SU-DHL-6 (cell line): ENCODE measurements around the gene ETS1.

Source experiments
- H2AFZ ChIP-seq: fragments of 200-600 bp; sonication (generic); 2 replicates; pipeline ENCODE4 v1.6.1; 2014; ENCODE audit warnings: low read depth, mild to moderate bottlenecking, moderate library complexity, mixed read lengths, antibody characterized with exemption, low read length; ENCODE audit not compliant: severe bottlenecking
- H3F3A ChIP-seq: fragments of 200-600 bp; shearing (Covaris generic); 2 replicates; pipeline ENCODE4 v1.6.0; 2016; ENCODE audit warnings: antibody characterized with exemption, mild to moderate bottlenecking; ENCODE audit not compliant: insufficient read depth
- H3K27ac ChIP-seq: fragments of 200-600 bp; sonication (generic); 2 replicates; pipeline ENCODE4 v1.5.1; 2016; ENCODE audit warnings: low read depth, mild to moderate bottlenecking, low read length, moderate library complexity, mixed read lengths
- H3K27me3 ChIP-seq: fragments of 200-600 bp; sonication (generic), shearing (Covaris generic); 2 replicates; pipeline ENCODE4 v1.6.0; 2014; ENCODE audit warnings: mild to moderate bottlenecking, low read length
- H3K36me3 ChIP-seq: fragments of 200-600 bp; sonication (generic); 2 replicates; pipeline ENCODE4 v1.6.1; 2014; ENCODE audit warnings: mild to moderate bottlenecking, low read length, mixed read lengths
- H3K4me2 ChIP-seq: fragments of 300-600, 200-600 bp; shearing (Covaris generic), sonication (generic); 2 replicates; pipeline ENCODE4 v1.6.0; 2014; ENCODE audit warnings: low read length, low read depth, mild to moderate bottlenecking; ENCODE audit not compliant: poor library complexity, severe bottlenecking
- H3K4me3 ChIP-seq: fragments of 200-600 bp; sonication (generic); 2 replicates; pipeline ENCODE4 v1.5.1; 2014; ENCODE audit warnings: antibody characterized with exemption, low read length, mild to moderate bottlenecking, mixed read lengths; ENCODE audit not compliant: insufficient read depth, poor library complexity, severe bottlenecking
- H3K79me2 ChIP-seq: fragments of 200-600 bp; sonication (generic); 2 replicates; pipeline ENCODE4 v1.6.1; 2014; ENCODE audit warnings: mild to moderate bottlenecking, low read length, moderate library complexity; ENCODE audit not compliant: insufficient read depth
- H3K9ac ChIP-seq: fragments of 200-600 bp; sonication (generic); 2 replicates; pipeline ENCODE4 v1.7.0; 2014; ENCODE audit warnings: mild to moderate bottlenecking, low read length
- H3K9me2 ChIP-seq: fragments of 200-600 bp; sonication (generic); replicated peaks from 2 replicates; pipeline ENCODE4 v1.6.1; 2014; ENCODE audit warnings: low read length; ENCODE audit not compliant: insufficient read depth
- H3K9me3 ChIP-seq: fragments of 200-600 bp; sonication (generic); 2 replicates; pipeline ENCODE4 v1.6.1; 2014; ENCODE audit warnings: low read length, mixed read lengths; ENCODE audit not compliant: insufficient read depth
- H4K20me1 ChIP-seq: fragments of 200-600 bp; sonication (generic); 2 replicates; pipeline ENCODE4 v1.6.1; 2014; ENCODE audit warnings: low read depth, mild to moderate bottlenecking, antibody characterized with exemption, low read length, moderate library complexity, mixed read lengths
- EZH2phosphoT487 ChIP-seq: fragments of 200-600 bp; sonication (generic), shearing (Covaris generic); conservative IDR thresholded peaks from 2 replicates; pipeline ENCODE4 v1.6.1; 2018; ENCODE audit warnings: mild to moderate bottlenecking, antibody characterized with exemption, low read length, moderate library complexity, mixed read lengths
- TF ChIP-seq, protein P1 (sequence below): fragments of 200-600 bp; sonication (generic); IDR thresholded peaks from one replicate; pipeline ENCODE4 v1.5.1; 2017; ENCODE audit warnings: antibody characterized with exemption, mild to moderate bottlenecking, low read length, moderate library complexity; ENCODE audit not compliant: insufficient read depth, poor library complexity, severe bottlenecking

Gene ETS1

DNA sequence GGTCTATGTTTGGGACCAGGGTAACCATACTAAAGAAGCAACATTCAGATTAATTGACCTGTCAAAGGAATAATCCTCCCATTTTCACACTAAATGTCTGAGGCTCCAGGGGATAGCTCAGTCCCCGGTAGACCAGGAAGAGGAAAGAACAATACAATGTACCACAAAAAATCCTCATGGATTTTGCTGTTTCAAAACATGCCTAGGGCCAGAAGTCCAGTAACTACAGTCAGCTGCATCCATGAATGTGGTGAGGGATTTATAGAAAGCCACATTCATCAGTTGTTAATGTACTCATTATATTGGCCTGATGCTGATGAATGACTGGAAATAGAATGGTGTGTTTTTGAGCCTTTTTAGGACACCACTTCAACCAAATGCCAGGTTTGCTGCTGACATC, 6.9 kb upstream of the ETS1 start:
- Histone ChIP-seq H3K27me3 (no peaks in the 10 kb centered on the region), H3K9ac (no peak overlapping the region), H3K4me3 (no peak overlapping the region), H4K20me1 (no peaks in the 10 kb centered on the region), H3K27ac (no peak overlapping the region), H3K9me2 (no peaks in the 10 kb centered on the region), H2AFZ (no peak overlapping the region), H3F3A (no peaks in the 10 kb centered on the region; the same call in 1 of the 2 replicates), H3K79me2 (no peaks in the 10 kb centered on the region), H3K4me2 (no peak overlapping the region), H3K36me3 (no peaks in the 10 kb centered on the region), H3K9me3 (no peaks in the 10 kb centered on the region)
- TF ChIP-seq, protein P1, sequence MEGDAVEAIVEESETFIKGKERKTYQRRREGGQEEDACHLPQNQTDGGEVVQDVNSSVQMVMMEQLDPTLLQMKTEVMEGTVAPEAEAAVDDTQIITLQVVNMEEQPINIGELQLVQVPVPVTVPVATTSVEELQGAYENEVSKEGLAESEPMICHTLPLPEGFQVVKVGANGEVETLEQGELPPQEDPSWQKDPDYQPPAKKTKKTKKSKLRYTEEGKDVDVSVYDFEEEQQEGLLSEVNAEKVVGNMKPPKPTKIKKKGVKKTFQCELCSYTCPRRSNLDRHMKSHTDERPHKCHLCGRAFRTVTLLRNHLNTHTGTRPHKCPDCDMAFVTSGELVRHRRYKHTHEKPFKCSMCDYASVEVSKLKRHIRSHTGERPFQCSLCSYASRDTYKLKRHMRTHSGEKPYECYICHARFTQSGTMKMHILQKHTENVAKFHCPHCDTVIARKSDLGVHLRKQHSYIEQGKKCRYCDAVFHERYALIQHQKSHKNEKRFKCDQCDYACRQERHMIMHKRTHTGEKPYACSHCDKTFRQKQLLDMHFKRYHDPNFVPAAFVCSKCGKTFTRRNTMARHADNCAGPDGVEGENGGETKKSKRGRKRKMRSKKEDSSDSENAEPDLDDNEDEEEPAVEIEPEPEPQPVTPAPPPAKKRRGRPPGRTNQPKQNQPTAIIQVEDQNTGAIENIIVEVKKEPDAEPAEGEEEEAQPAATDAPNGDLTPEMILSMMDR: no peak
- no peak for TF ChIP-seq EZH2phosphoT487

DNA sequence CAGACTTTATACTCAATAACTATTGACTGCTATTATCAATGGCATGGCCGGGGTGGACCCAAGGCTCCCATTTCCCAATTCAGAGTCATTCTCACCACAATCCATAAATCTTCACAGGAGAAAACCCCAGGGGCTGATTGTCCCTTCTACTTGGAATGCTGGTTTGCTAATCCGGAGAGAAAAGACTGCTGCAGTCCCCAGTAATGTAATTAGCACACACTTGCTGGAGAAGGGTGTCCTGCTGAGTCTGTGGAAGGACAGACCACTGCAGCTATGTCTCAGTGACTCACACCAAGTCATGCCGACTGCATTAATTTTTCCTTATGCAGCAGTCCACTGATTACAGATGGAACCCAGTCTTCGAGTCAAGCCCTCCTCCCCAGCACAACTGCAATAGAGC, 5.9 kb upstream of the ETS1 start:
- no peak overlapping the region for H2AFZ ChIP-seq
- H3K9me2 ChIP-seq: no peaks in the 10 kb centered on the region
- H3K4me2 ChIP-seq: no peak overlapping the region

DNA sequence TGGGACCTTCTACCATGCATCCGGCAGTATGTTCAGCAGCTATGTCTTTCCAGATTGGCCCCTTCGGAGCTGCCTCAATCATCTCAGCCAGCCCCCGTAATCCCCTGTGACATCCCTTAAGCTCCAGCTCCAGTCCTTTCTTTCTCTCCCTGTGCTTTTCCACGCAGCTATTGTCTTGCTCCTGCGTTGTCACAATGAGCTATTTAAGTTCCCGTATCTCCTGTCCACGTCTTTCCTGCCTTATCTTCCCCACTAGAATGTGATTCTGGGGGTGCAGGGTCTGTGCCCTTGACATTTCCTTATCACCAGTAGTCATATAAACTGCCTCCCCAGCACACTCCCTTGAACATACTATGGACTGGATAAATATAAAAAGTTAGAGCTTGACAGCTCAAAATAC, 5.1 kb upstream of the ETS1 start:
- H4K20me1 ChIP-seq: no peaks in the 10 kb centered on the region
- no peak overlapping the region for H2AFZ ChIP-seq
- no peak overlapping the region for H3K27ac ChIP-seq
- H3K27me3 ChIP-seq: no peaks in the 10 kb centered on the region
- no peaks in the 10 kb centered on the region for H3K9me3 ChIP-seq
- TF ChIP-seq EZH2phosphoT487: no peak
- TF ChIP-seq, protein P1: no peak
- no peaks in the 10 kb centered on the region for H3F3A ChIP-seq
- H3K9ac ChIP-seq: no peak overlapping the region
- H3K9me2 ChIP-seq: no peaks in the 10 kb centered on the region
- H3K79me2 ChIP-seq: no peaks in the 10 kb centered on the region
- no peak overlapping the region for H3K4me3 ChIP-seq
- no peaks in the 10 kb centered on the region for H3K36me3 ChIP-seq
- H3K4me2 ChIP-seq: no peak overlapping the region

More for the DNA sequence above, 5.9 kb upstream of the ETS1 start:
- Histone ChIP-seq H3K27ac (no peak overlapping the region), H3K36me3 (no peaks in the 10 kb centered on the region), H3K79me2 (no peaks in the 10 kb centered on the region), H3K4me3 (no peak overlapping the region), H3K27me3 (no peaks in the 10 kb centered on the region), H3K9ac (no peak overlapping the region), H3K9me3 (no peaks in the 10 kb centered on the region), H3F3A (no peaks in the 10 kb centered on the region), H4K20me1 (no peaks in the 10 kb centered on the region)
- no peak for TF ChIP-seq EZH2phosphoT487
- TF ChIP-seq, protein P1: no peak
